ENCODE measurements around the gene DGKG.

DGKG gene

DNA sequence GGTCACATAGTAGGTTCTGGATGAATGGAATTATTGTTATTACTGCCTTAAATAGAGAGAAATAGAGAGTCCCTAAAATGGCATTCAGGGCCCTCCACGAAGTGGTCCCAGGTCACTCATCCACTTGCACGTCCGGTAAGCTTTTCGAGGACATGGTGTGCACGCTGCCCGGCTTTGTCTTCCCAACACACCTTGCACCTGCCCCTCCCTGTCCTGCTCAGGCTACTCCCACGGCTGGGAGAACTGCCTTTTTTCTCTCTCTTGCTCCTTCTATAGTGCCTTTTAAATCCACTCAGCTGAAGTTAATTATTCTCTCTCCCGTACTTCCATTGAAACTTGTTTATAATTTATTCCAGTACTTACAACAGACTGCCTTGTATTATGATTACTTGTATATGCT is 5.6 kb upstream of the DGKG start:
- DNase-seq (ENCODE audit: low spot score), result no peak

DNA sequence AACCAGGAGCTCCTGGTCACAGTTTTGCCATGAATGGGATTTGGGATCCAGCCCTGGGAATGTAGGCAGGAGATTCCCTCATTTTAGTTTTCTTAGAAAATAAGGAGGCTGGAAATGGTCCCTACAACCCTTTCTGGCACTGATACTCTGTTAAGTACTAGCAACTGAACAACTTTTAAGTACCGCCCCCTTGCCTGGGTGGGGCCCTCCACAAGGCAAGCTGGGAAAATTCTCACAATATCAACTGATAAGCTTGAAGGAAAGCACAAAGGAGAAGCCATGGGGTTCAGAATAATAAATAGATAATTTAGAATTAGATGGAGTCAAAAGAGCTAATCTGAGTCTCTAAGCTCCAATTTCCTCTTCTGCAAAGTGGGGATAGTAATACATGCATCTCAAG is 4.2 kb upstream of the DGKG start:
- DNase-seq (ENCODE audit: low spot score), result no peak

DNA sequence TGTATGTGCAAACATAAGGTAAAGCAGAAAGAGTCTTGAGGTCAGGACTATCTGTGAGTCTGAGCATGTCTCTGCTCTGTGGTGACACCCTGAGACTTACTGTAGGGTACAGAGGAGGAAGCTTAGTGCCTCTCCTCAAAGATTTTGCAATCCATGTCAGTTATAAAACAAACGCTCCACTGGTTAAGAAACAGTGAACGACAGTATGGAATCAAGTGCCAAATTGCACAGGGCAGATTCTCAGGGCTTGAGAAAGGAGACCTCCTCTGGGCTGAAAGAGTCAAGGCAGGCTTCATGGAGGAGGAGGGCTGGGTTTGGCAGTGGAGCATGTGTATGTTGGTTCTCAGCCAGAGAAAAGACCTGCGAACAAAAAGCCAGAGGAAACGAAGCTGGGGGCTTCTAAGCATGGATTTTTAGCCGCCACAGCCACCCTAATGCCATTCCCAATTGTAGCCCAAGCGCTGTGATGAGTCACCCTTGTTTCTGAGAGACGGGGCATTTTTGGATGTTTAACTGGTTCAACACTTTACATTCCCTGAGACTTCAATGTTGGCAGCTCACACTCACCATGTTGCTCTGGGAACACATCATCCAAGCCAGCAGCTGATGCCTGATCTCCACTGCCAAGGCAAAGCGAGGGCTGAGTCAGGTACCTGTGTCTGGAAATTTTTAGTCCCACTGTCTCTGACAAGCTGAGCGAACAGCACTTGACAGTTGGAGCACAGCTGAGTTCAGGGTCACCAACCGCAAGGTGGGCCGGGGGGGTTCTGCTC is 3.4 kb upstream of the DGKG start:
- no peak for DNase-seq (ENCODE audit: low spot score)

DNA sequence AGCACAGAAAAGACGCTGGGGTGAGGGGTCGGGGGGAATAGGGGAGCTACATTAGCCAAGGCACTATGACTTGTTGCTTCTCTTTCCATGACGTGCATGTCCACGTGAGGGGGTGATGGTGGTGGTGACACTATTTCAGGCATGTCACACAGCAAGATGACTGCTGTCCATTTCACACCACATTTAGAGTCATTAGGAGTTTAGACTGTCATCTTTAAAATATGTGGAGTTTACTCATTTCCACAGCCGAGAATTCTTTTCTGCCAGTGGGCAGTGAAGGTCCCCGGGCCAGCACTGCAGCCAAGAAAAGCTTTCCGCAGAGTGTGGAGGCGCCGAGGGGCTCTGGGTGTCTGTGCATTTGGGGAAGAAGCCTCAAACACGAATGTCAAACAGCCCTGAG is 954 bp upstream of the DGKG start:
- DNase-seq (ENCODE audit: low spot score), result no peak

DNA sequence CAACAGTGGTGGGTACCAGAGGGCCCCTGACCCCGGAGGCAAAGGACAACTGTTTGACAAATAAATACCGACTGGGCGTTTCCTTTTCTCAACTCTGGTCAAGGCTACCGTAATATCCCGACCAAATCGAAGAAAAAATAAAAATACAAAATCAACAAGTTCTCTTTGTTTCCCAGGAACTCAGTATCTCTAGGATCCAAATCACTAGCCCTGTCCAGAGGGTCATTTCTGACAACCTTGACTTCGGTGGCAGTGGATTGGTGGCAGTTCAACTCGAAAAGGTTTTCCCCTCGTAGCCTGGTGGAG is 456 bp upstream of the DGKG start:
- no peak for DNase-seq (ENCODE audit: low spot score)

DNA sequence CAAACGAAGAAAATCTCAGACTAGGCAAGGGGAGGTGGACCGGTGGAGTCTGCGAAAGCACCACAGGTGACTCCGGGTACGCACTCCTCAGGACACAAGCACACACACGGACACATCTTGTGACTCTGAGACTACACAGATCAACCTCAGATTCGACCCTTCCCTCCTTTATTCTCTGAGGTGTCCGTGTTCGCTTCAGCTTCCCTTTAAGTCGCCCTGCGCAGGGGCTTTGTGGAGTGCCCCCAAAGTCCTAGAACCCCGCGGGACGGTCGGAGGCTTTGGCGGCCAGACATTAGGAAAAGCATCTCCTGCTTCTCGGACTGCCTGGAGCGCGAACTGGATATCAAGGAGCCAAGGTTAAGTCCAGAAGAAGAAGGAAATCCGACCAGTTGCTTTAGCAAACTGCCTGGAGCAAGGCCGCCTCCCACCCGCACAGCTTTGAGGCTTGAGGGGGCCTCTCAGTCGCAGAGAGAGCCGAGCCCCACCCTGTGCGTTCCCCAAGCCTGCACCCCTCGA is 730 bp downstream of the DGKG start:
- DNase-seq (ENCODE audit: low spot score), result no peak

DNA sequence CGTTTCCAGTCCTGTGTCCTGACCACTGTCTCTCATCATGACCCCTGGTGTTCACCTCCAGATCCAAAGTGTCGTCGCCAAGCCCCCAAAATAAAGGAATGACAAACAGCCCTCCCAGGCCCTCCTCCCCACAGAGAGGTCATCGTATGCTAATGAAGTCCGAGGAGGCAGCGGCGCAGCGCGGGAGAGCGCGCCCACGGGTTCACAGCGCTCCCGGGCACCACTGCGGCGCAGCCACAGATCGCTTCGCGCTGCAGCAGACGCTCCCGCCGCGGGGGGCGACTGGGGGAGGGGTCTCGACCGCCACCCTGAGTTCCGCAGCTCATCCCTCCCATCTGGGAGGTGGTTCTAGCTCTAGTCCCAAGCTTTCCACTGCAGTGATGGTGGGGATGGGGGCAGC is 1.3 kb downstream of the DGKG start:
- DNase-seq (ENCODE audit: low spot score), result no peak

DNA sequence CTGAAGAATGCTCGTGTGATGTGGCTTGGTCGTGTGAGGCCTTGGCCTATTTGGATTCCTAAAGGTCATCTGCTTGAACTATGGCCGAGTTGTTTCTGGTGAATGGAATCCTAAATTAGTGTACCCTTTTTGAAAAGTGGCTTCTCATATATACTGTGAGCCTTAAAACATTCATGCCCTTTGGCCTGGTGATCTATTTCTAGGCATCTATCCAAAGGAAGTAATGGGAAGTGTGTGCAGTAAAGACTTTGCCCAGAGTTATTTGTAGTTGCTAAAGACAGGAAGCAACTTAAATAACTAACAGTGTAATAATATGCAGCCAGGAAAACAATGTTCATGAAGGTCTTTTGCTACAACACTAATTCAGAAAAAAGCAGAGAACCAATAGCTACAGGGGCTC is 3.0 kb downstream of the DGKG start:
- no peak for DNase-seq (ENCODE audit: low spot score)

DNA sequence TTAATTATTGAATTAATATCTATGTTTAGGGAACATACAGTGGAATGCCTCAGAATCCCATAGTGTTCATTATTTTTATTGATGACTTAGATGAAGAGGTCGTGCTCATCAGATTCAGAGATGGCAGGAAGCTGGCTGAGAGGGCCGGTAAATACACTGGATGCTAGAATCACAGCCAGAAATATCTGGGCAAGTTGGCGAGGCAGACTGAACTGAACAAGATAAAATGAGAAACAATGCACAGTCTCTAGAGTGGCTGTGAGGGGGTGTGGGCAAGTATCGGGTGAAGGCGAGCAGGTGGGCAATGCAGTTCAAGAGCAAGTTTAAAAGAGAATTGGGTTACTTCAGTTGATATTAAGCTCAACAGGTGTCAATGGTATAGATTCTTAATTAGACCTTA is 5.9 kb downstream of the DGKG start:
- DNase-seq (ENCODE audit: low spot score), result no peak

DNA sequence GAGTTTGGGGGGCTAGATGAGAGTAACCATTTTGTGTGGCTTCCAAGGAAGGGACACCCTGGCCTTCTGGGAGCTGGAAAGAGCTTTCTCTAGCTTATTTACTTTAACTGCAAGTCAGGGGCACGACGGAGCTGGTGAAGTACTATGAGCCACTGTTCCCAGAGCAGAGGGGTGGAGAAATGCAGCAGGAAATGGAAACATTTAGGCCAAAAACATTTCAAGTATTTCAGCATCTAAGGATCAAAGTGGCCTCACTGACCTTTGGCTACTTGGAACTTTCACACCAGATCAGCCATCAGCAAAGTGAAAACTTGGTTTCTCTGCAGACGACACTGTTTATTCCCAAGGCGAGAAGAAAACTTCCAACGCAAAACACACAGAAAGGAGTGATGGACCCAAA is 7.9 kb downstream of the DGKG start:
- no peak for DNase-seq (ENCODE audit: low spot score)

DNA sequence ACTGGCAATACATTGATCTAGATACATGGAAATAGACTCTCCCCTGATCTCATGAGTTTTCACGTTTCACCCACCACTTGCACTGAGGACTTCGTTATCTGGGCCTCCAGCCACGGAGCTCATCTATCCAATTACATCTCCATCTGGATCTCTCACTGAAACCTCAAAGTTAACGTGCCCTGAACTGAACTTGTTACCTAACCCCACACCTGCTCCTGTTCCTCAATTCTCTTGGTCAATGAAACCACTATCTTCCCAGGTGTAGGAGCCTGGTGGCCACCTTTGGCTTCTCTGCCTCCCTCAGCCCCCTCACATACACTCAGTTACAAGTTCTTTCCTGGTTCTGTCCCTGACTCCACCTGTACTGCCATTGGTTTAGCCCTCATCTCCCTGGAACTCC is 9.7 kb downstream of the DGKG start:
- DNase-seq (ENCODE audit: low spot score), result no peak

DNA sequence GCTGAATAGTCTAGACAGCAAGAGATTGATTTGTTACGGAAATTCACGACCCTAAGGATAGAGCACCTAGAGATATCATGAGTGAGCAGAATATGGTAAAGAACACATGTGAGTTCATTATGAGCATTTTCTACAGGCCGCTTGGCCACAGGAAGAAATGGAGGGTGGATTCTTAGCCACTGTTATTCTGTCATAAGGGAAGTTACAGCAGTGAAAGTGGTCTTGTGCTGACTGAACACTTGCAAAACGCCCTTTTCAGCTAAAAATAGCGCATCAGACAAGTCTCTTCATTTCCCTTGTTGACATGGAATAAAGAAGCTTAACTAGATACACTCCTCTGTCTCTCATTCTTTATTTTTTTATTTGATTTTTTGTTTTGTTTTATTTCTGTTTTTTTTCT is 19.8 kb downstream of the DGKG start:
- no peak for DNase-seq (ENCODE audit: low spot score)

DNA sequence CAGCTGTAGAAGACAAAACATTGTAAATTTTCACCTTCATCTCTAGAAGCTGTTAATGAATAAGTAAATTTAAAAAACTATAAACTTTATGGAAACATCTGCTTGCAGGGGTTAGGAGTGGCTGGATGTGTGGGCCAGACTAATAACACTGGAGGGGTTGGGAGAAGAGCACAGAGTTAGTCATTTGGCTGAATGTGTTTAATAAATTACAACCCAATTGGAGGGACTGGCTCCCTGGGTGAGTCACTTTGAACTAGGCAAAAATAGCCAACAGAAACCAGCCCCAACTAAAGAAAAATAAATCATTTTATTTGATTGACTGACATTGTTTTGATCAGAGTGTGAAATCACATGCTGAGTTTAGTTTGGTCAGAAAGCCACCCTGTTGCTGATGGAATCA is 21.8 kb downstream of the DGKG start:
- no peak for DNase-seq (ENCODE audit: low spot score)

DNA sequence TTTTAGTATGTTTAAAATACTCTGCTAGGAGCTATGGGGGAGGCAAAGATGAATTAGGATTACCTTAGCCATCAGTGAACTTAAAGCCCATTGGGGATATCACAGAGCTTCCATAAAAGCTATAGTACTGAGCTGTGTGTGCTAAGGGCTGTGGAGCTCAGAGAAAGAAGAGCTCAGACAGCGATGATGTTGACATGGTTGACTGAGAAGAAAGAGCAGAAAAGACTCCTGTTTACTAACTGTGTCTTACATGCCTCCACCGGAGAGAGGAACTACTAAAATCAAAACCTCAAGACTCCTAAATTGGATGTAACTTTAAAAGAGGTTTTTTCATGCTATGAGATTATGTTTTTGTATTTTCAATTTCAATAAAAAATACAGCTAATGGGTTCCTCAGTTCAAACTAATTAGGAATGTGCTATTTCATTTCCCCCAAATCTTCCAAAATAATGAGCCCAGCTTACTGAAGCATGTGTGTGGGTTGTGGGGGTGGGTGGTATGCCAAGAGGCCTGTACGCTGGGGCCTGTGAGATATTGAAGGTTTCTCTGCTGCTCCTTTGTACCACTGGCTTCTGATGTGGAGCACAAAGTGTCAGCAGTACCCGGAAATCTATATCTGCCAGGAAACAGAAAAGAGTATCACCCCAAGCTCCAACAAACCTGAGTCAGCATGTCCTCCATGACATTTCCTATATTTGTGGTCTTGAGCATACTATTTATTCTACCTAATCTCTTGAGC is 22.7 kb downstream of the DGKG start:
- DNase-seq (ENCODE audit: low spot score), result no peak

DNA sequence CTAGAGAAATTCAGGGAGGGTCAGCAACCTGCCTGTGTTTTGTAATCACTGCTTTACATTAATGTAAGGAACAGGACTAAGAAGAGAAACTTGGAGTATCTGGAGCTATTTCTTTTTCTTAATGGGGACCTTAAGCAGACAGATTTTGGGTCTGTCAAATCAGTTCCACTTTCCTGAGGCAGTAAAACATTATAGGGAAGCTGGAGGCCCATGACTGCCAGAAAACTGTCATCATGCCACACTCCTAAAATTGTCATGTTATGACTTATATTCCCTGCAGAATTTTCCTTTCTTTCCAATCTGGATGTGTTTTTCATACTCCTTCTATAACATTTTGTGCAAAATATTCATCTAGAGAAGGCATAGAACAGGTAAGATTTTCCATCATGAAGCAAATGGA is 28.8 kb downstream of the DGKG start:
- DNase-seq (ENCODE audit: low spot score), result no peak

DNA sequence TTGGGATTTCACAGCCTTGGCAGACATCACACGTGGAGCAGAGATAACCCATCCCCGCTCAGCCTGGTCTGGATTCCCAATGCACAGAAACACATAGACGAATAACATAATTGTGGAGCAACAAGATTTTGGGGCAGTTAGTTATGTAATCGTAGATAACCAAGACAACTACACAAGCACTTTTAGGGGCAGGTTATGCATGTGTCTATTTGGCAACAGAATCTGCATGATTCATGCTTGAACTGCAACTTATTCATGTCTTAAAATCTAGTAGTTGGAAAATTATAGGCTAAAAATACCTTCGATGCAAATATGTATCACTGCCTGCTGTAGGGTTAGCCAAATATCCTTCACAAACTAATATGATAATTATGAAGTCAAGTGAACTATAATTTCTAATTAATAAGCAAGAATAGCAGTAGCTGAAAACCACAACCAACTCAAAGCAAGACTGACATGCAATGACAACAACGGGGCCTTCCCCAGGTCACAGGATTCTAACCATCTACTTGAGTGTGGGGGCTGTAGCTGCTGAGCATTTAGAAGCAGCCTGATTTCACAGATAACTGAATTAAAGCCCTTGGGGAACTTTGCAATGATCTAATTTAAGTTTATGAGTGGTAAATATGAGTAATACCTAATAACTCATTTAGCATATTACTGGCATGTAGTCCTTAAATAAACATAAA is 31.1 kb downstream of the DGKG start:
- DNase-seq (ENCODE audit: low spot score), result no peak

DNA sequence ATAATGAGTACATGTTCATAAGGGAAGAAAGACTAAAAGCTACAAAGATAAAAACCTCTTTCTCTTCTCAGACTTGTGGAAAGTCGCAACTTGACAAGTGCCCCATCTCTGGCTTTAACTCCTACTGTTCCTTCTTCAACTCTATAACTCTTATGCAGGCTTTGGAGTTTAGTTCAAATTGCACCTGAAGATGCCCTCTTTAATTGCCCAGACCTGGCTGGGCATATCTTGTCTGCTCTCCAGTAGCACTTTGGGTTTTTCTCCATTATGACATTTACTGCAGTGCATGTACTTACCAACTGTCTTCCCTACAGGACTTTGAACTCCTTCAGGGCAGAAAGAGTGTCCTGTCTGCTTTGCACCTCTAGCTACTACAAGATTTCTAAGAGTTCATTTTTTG is 32.4 kb downstream of the DGKG start:
- no peak for DNase-seq (ENCODE audit: low spot score)

DNA sequence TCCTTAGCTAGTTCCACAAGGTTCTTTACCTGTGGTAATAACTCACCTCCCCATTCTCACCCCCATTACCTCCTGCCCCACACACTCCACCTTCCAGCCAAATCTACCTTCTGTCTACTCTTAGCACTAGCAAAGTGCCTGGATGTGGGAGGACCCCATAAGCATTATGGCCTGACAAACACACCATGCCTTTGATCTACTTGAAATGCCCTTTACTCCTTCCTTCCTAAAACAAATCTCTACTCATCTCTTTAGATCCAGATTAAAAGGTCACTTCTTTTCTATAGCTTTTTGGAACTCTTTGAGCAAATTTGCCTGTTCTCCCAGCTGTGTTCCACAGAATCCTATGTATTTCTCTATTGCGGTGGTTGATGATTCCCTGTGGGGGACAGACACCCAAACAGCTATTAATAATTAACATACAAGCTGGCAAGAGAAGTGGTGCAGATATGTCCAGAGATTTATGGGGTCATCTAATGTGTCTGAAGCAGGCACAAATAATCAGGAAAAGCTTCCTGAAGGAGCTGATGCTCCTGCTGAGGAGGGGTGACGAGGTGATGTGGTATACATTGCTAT is 34.0 kb downstream of the DGKG start:
- no peak for DNase-seq (ENCODE audit: low spot score)

DNA sequence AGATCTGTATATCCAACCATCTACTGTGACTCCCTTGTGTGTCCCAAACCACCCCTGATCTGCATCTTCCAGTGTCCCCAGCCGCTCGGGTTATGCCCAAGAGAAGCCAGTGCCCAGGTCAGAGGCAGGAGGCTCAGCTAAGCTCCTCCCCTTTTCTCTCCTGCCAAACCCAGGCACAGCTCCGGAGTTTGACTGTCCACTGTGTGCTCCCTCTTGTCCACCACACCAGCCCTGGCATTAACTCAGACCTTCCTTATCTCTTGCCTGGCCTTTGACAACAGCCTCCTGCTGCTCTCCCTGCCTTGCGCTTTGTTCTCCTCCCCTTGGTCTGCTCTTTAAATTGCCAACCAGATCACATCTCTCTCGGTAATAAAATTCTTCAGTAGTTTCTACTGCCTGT is 39.3 kb downstream of the DGKG start:
- no peak for DNase-seq (ENCODE audit: low spot score)

DNA sequence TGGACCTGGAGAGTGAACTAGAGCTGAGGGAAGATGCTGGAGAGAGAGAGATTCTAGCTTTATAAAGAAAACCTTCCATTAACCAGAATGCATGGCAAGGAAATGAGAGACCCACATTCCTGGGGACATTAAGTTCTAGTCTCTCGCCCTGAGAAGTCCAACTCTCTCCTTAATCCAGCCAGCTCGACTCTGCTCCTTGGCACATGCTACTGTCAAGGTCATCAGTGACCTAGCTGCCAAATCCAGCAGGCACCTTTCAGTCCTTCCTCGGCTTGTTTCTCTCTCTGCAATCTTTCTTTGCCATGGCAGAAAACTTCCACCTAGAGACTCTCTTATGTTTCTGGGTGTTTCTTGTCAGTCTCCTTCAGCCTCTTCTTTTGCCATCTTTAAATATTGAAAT is 40.3 kb downstream of the DGKG start:
- DNase-seq (ENCODE audit: low spot score), result no peak

DNA sequence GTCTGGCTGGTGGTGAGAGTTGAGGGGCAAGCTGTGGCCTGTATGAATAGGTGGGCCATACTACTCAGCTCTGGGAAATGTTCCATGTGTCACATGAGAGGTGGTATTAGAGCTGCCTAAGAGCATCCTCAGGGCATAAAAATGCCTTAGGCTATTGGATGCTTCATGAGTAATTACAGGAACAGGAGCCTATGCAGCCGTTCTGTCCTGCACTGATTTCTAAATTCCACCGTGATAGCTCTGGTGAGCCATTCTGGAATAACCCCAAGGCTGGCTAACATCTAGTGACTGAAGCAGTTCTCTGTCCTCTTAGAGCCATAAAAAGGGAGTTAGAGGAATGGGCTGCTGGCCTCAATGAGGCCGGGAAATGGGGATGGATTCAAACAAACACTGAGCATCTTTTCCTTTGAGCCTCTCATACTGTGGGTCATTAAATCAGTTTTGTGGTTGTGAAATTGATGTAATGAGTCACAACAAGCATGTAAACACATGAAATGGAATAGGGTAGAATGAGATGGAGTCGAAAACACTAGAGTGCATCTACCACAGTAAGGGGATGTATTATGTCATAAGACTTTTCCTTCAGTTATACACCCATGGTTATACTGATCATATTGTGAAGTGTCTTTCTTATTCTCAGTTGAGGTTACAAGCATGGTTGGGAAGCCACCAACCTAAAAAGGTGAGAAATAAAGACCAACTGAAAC is 41.0 kb downstream of the DGKG start:
- DNase-seq (ENCODE audit: low spot score), result no peak

DNA sequence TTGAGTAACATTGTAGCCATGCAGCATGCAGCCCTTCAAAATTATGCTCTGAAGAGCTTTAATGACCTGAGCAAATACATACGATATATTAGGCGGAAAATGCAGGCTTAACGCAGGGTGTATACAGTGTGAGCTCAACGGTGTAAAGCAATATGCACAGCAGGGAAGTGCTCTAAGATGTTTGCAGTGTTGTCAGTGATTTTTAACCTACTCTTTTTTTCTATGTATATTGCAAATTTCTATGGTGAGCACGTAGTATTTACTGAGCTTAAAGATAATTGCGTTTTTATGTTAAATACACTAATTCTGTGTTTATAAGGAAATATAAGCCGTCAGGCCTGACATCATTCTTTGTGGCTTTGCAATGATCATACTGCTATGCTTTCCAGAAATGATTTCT is 42.1 kb downstream of the DGKG start:
- no peak for DNase-seq (ENCODE audit: low spot score)
